NCI-H2227 treated with DMSO at 0.1 percent for 48 hours (cell line): ENCODE data around the gene FAT2.
A peak's percentile ranks its signal among the peaks of the same experiment; 100 is the strongest.

Experiments
- DNase-seq: peaks from one replicate; lab custom pipeline; 2025; lab: John Stamatoyannopoulos, UW

FAT2 gene, protein sequence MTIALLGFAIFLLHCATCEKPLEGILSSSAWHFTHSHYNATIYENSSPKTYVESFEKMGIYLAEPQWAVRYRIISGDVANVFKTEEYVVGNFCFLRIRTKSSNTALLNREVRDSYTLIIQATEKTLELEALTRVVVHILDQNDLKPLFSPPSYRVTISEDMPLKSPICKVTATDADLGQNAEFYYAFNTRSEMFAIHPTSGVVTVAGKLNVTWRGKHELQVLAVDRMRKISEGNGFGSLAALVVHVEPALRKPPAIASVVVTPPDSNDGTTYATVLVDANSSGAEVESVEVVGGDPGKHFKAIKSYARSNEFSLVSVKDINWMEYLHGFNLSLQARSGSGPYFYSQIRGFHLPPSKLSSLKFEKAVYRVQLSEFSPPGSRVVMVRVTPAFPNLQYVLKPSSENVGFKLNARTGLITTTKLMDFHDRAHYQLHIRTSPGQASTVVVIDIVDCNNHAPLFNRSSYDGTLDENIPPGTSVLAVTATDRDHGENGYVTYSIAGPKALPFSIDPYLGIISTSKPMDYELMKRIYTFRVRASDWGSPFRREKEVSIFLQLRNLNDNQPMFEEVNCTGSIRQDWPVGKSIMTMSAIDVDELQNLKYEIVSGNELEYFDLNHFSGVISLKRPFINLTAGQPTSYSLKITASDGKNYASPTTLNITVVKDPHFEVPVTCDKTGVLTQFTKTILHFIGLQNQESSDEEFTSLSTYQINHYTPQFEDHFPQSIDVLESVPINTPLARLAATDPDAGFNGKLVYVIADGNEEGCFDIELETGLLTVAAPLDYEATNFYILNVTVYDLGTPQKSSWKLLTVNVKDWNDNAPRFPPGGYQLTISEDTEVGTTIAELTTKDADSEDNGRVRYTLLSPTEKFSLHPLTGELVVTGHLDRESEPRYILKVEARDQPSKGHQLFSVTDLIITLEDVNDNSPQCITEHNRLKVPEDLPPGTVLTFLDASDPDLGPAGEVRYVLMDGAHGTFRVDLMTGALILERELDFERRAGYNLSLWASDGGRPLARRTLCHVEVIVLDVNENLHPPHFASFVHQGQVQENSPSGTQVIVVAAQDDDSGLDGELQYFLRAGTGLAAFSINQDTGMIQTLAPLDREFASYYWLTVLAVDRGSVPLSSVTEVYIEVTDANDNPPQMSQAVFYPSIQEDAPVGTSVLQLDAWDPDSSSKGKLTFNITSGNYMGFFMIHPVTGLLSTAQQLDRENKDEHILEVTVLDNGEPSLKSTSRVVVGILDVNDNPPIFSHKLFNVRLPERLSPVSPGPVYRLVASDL (N-terminal part only)

GRCh38 chr5:151591144-151591819, at the start of gene FAT2:
Gene FAT2, minus strand, starts transcription at chr5:151591331. Its CDS starts 22,400 bp downstream, at chr5:151568931.
- no peak for DNase-seq

DNA sequence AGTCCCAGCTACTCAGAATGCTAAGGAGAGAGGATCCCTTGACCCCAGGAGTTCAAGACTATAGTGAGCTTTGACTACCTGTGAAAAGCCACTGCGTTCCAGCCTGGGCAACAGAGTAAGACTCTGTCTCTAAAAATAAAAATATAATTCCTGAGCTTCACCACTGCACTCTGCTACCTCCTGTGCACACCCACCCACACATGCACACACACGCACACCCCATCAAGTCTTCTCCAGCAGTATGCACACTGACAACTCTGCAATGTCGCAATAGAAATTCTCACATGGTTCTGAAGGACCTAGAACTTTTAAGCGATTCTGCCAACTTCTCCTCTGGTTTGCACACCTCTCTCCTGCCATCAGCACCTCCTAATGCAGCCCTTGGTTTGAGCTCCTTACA, 47.5 kb upstream of the FAT2 start:
- DNase-seq, result no peak

- no peak for DNase-seq
Observed at GRCh38 chr5:151637676-151638075, 46.5 kb upstream of the FAT2 start.

GRCh38 chr5:151633892-151634291, 42.8 kb upstream of the FAT2 start:
- DNase-seq, result no peak

DNA sequence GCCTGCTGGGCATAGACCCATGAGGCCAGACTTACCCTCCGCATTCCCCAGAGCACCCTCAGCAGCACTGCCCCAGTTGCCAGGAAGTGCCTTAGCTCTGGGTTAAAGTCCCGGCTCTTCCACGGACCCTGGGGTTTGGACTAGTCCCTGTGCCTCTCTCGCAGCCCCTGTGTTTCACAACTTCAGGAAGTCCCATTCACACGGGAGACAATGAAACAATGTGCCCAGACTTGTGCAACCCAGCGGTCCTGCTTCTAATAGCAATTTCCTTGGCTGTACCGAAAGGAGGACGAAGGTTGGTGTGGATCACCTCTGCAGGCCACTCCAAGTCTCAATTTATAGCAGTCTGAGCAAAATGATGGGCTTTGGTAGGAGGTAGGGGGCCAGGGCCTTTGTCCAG, 41.8 kb upstream of the FAT2 start:
- no peak for DNase-seq

GRCh38 chr5:151632524-151632923, 41.4 kb upstream of the FAT2 start:
- no peak for DNase-seq

DNA sequence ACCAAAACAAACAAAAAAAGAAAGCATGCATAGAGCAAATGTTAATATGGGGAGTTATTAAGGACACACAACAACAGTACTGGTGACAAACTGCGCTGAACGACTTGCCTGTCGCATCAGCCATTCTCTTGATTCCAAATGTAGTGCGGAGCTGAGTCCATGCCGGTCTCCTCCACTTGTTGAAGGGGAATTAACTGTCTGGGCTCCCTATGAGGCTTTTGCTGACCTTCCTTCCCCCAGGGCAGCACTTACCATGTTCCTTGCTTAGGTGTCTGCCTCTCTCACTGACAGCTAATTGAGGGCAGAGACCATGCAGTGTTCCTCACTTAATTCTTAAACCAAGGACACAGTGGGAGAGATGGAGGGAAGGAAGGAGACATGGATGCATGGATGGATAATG, 40.8 kb upstream of the FAT2 start:
- DNase-seq, result no peak

GRCh38 chr5:151630088-151630487, 39.0 kb upstream of the FAT2 start:
- no peak for DNase-seq

GRCh38 chr5:151628112-151628823, 37.1 kb upstream of the FAT2 start:
- DNase-seq, result no peak

- no peak for DNase-seq
Observed at GRCh38 chr5:151627650-151628049, 36.5 kb upstream of the FAT2 start.

GRCh38 chr5:151625285-151625684, 34.2 kb upstream of the FAT2 start:
- DNase-seq, result no peak

- no peak for DNase-seq
Observed at GRCh38 chr5:151624476-151624875, 33.3 kb upstream of the FAT2 start.

DNA sequence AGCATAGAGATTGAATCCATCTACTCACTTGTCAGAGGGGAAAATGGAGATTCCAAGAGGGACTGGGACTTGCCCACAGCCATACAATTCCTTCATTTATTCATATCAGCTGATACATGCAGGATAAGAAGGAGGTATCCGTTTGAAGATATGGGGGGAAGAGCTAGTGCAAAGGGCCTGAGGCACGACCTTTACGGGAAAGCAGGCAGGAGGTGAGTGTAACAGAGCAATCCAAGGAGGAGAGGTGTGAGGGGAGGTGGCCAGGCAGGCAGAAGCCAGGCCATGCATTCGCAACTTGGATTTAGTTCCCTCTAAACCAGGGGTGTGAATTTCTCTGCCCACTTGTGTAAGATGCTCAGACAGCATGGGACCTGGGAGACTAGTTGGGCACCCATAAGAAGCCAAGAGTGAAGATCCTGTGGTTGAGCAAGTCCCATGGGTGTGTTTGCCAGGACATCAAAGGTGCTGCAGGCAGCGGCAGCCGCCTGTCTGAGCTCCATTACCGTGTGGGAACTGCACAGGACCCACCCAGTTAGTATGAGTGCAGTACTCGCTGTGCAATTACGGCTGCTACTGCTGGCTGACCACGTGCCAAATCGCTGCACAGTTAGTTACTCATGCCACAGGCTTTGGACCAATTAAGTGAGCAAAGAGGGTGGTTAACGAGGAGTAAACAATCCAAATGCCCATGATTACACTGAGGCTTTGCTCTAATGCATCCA, 31.4 kb upstream of the FAT2 start:
- peak; percentile 6 for DNase-seq

- no peak for DNase-seq
Observed at GRCh38 chr5:151620461-151620840, 29.3 kb upstream of the FAT2 start.

DNA sequence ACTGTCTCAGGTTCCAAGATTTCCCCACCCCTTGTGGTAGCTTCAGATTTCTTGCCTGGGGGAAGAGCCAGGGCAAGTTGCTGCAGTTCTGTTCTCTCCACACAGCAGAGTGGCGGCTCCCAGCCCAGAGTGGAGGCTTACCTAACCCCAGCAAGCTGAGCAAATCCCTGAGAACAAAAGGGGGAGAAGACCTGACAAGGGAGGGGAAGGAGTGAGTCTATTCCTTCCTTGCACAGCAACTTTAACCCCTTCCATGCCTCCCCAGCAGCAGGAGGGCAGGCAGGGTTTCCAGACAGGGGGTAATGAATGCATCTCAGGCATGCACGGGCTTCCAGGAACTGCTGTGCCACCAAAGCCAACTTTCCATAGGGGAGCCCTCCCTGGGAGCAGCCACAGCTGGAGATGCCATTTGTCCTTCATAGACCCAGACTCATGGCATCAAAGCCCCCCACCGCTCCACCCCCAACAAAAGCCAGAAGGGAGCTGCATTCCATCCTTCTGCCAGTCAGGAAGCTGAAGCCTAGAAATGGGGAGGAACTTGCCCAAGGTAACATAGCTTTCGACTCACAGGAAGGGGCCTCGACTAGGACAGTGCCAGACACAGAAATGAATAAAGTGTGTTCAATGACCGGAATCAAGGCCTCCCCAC, 28.8 kb upstream of the FAT2 start:
- DNase-seq, result no peak

- no peak for DNase-seq
Observed at GRCh38 chr5:151618907-151619306, 27.8 kb upstream of the FAT2 start.

GRCh38 chr5:151617841-151618710, 26.9 kb upstream of the FAT2 start:
- no peak for DNase-seq

DNA sequence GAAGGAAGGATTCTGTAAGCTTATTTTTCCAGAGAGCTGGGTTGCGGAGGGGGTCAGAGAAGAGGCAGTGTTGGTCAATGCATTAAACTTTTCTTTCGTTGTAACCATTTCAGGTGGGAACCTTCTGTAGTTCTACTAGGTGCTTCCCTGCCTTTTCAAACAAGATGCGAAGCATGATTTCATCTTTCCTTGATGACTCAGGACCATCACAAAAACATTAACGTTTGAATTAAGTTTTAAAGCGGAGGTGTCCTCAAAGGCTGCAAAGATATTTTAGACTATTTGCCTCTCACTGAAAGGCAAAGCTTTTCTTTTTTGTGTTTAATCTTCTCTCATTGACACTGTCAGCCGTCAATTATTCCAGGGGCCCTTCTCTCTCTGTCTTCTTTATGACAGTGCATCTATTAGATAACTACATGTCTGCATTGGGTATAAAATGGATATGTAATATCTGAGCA, 26.3 kb upstream of the FAT2 start:
- no peak for DNase-seq

DNA sequence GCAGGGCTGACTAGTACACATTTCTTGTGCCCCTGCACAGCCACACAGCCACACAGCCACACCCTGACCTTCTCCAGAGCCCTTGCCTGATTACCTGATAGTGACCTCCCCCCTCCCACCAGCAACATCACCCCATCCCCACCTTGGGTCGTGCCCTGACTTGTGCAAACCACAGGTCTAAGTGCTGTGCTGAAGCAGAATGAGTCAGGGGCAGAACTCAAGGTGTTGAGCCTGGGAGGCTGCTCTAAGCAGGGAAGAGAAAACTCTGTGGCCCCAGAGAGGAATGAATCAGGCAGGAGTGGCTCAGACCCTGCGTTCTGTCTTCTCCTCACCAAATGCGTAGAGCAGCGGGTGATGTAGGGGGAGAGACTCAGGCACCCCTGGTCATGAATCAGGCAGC, 24.3 kb upstream of the FAT2 start:
- no peak for DNase-seq
